ENCODE results near the gene PHYKPL. TPM values are rescaled to one million over a fixed set of nuclear protein-coding genes. Genes with fewer than 3 reads are reported as not detected.

The PHYKPL gene
- total and polyA plus RNA-seq, 7 donors = 22.3 to 51.6 (median 43.4) TPM

- H3K9me3 ChIP-seq = no peaks in the 10 kb centered on the region
- H3K4me3 ChIP-seq = no peak overlapping the region
- intact Hi-C loops (cut with DNase I) = no loop called here
- WGBS, 3 donors = 66 to 75% (median 67%) methylated on average over 7 of the region's 7 CpGs
- ATAC-seq (no peak), DNase-seq (no peak)
- no peaks in the 10 kb centered on the region for H3K4me1 ChIP-seq
- H3K27me3 ChIP-seq (ENCODE audit: insufficient read depth in 3 of 3, low read length in 2 of 3) = no peaks in the 10 kb centered on the region
- no peak overlapping the region for H3K27ac ChIP-seq
- no peak for TF ChIP-seq CTCF (IDR thresholded peaks at IDR 0.05)
- no peaks in the 10 kb centered on the region for H3K36me3 ChIP-seq (ENCODE audit: insufficient read depth in 1 of 2, low read depth in 1 of 2)
These were observed 36.3 kb downstream of the PHYKPL start for GRCh38 chr5:178196281-178196812.

DNA sequence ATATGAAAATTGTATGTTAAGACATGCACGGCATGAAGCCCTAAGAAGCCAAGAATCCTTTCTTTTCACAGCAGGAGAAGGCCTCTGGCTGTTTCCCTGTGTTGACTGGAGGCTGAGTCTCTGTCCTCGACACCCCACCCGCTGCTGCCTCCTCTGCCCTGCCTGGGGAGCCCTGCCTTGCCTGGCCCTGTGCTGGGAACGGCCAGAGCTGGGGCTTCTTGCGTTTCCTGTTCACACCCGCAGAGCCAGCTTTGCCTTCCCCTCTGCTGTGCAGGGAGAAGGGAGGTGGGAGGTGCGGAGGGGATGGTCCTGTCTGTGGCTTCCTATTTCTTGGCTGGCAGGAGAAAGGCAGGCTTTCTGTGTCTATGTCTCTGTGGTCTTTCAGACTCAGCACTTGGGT, 38.6 kb downstream of the PHYKPL start:
- TF ChIP-seq CTCF (IDR thresholded peaks at IDR 0.05) = no peak
- Histone ChIP-seq H3K27ac (no peak overlapping the region), H3K36me3 (ENCODE audit: insufficient read depth in 1 of 2, low read depth in 1 of 2) (no peaks in the 10 kb centered on the region), H3K4me3 (no peak overlapping the region), H3K4me1 (no peaks in the 10 kb centered on the region), H3K9me3 (no peaks in the 10 kb centered on the region), H3K27me3 (ENCODE audit: insufficient read depth in 3 of 3, low read length in 2 of 3) (no peaks in the 10 kb centered on the region)
- no peak for DNase-seq
- ATAC-seq = no peak
- intact Hi-C loops (cut with DNase I) = no loop called here
- whole genome bisulfite sequencing, 3 donors = 37 to 49% (median 45%) methylated on average over 7 of the region's 7 CpGs

- no peaks in the 10 kb centered on the region for H3K27me3 ChIP-seq (ENCODE audit: insufficient read depth in 3 of 3, low read length in 2 of 3)
- TF ChIP-seq CTCF (IDR thresholded peaks at IDR 0.05) = no peak
- 58 to 71% (median 68%) methylated on average over 8 of the region's 8 CpGs for WGBS, 3 donors
- no peak for ATAC-seq
- H3K9me3 ChIP-seq = no peaks in the 10 kb centered on the region
- intact Hi-C loops (cut with DNase I) = no loop called here
- H3K4me1 ChIP-seq = no peaks in the 10 kb centered on the region
- no peak overlapping the region for H3K4me3 ChIP-seq
- no peak for DNase-seq
- H3K27ac ChIP-seq = no peak overlapping the region
- no peaks in the 10 kb centered on the region for H3K36me3 ChIP-seq (ENCODE audit: insufficient read depth in 1 of 2, low read depth in 1 of 2)
These were observed 39.3 kb downstream of the PHYKPL start for GRCh38 chr5:178193251-178193809.

DNA sequence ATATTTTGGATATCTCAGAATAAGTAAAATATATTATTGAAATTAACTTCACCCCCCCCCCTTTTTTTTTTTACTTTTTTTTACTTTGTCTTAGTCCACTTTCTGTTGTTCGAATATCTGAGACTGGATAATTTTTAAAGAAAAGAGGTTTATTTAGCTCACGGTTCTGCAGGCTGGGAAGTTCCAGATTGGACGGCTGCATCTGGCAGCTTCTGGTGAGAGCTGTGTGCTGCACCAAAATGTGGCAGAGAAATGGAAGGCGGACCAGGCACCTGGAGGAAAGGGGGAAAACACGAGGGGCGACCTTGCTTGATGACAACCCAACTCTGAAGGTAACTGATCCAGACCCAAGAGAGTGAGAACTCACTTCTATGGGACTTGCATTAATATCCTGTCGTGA, 39.8 kb downstream of the PHYKPL start:
- WGBS, 3 donors = 92 to 95% (median 94%) methylated on average over 7 of the region's 7 CpGs
- Histone ChIP-seq H3K27ac (no peak overlapping the region), H3K4me1 (no peaks in the 10 kb centered on the region), H3K36me3 (ENCODE audit: insufficient read depth in 1 of 2, low read depth in 1 of 2) (no peaks in the 10 kb centered on the region), H3K4me3 (no peak overlapping the region), H3K9me3 (no peaks in the 10 kb centered on the region), H3K27me3 (ENCODE audit: insufficient read depth in 3 of 3, low read length in 2 of 3) (no peaks in the 10 kb centered on the region)
- intact Hi-C loops (cut with DNase I) = no loop called here
- no peak for TF ChIP-seq CTCF (IDR thresholded peaks at IDR 0.05)
- ATAC-seq (no peak), DNase-seq (no peak)

DNA sequence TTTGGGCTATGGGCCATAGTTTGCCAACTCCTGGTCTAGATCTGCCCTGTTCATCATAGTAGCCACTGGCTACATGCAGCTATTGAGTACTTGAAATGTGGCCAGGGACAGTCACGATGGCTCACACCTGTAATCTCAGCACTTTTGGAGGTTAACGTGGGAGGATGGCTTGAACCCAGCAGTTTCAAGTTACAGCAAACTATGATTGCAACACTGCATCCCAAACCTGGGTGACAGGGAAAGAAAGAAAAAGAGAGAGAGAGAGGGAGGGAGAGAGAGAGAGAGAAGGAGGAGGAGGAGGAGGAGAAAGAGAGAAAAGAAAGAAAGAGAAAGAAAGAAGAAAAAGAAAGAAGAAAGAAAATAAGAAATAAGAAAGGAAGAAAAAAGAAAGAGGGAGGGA, 40.4 kb downstream of the PHYKPL start:
- Histone ChIP-seq H3K4me3 (no peak overlapping the region), H3K4me1 (no peaks in the 10 kb centered on the region), H3K36me3 (ENCODE audit: insufficient read depth in 1 of 2, low read depth in 1 of 2) (no peaks in the 10 kb centered on the region), H3K27me3 (ENCODE audit: insufficient read depth in 3 of 3, low read length in 2 of 3) (no peaks in the 10 kb centered on the region), H3K9me3 (no peaks in the 10 kb centered on the region), H3K27ac (no peak overlapping the region)
- intact Hi-C loops (cut with DNase I) = no loop called here
- WGBS, 3 donors = 9 to 39% (median 23%) methylated on average over 2 of the region's 2 CpGs
- TF ChIP-seq CTCF (IDR thresholded peaks at IDR 0.05) = no peak
- DNase-seq (no peak), ATAC-seq (peak in 2 of 4 donors; percentile 82 to 87)

Measured in psoas muscle (tissue), 8 donors.